ENCODE results near the gene LY6G6F.

The LY6G6F gene

GRCh38 chr6:31725502-31726350, 19.1 kb downstream of the LY6G6F start:
- DNase-seq = no peak

- no peak for DNase-seq
Measured at GRCh38 chr6:31727034-31727716, 20.5 kb downstream of the LY6G6F start.

- no peak for DNase-seq
Measured at GRCh38 chr6:31727717-31728671, 21.3 kb downstream of the LY6G6F start.

GRCh38 chr6:31728767-31729514, 22.3 kb downstream of the LY6G6F start, which contains the start of gene DDAH2:
DDAH2 (minus strand) TSS chr6:31729299; CDS start chr6:31729161, 138 bp downstream.
- no peak for DNase-seq

GRCh38 chr6:31729515-31729978, 22.9 kb downstream of the LY6G6F start:
- DNase-seq = peak; percentile 68

- peak; percentile 39 for DNase-seq
Measured at GRCh38 chr6:31729979-31730630, 23.4 kb downstream of the LY6G6F start.

- DNase-seq = no peak
Measured at GRCh38 chr6:31730631-31731086, 24.0 kb downstream of the LY6G6F start.

- DNase-seq = no peak
Measured at GRCh38 chr6:31732029-31732428, 25.4 kb downstream of the LY6G6F start.

GRCh38 chr6:31733734-31734133, 27.1 kb downstream of the LY6G6F start:
- DNase-seq = no peak

GRCh38 chr6:31734247-31734820, 27.7 kb downstream of the LY6G6F start:
- no peak for DNase-seq

GRCh38 chr6:31734821-31735406, 28.2 kb downstream of the LY6G6F start:
- peak; percentile 48 for DNase-seq

- DNase-seq = peak; percentile 64
Measured at GRCh38 chr6:31736021-31736767, 29.5 kb downstream of the LY6G6F start, which contains the start of gene CLIC1. CLIC1 (minus strand) TSS chr6:31736530; CDS start chr6:31736300, 230 bp downstream.

GRCh38 chr6:31736768-31737314, 30.2 kb downstream of the LY6G6F start:
- no peak for DNase-seq

- no peak for DNase-seq
Measured at GRCh38 chr6:31737315-31737990, 30.8 kb downstream of the LY6G6F start.

GRCh38 chr6:31737991-31738979, 31.6 kb downstream of the LY6G6F start:
- peak; percentile 49 for DNase-seq

- DNase-seq = peak; percentile 94
Measured at GRCh38 chr6:31739639-31740396, 33.2 kb downstream of the LY6G6F start, which contains the start of gene MSH5. MSH5 (plus strand) TSS chr6:31740005; CDS start chr6:31740467, 462 bp downstream.

Measured in activated effector memory CD4-positive, alpha-beta T cell treated with Interleukin-2 at 50 U/mL for 16 hours (primary cell).